Body of pancreas (tissue), 4 donors: ENCODE measurements around the gene EVA1A. TPM values are rescaled to one million over a fixed set of nuclear protein-coding genes. Genes with fewer than 3 reads are reported as not detected.
A peak's percentile ranks its signal among the peaks of the same experiment; 100 is the strongest.

Experiments
- ATAC-seq: fragments of 150-250 bp; one replicate; pipeline ENCODE4 v1.9.1; 2016
- DNase-seq, 4 donors: peaks; one replicate each; pipeline ENCODE4 v3.0.0-alpha.2; 2019
- H3K27ac ChIP-seq, 4 donors: fragments of 200-600 bp; sonication (generic); 1 replicate in 3 of 4; 2 replicates in 1 of 4; pipeline versions ENCODE4 v1.5.1 to v1.6.1; 2016 to 2019; ENCODE audit warnings: mild to moderate bottlenecking in 1 of 4, mixed read lengths in 1 of 4, moderate library complexity in 1 of 4
- H3K27me3 ChIP-seq, 2 donors: fragments of 200-600 bp; sonication (generic); one replicate each; pipeline ENCODE4 v1.6.0; 2016; ENCODE audit warnings: mild to moderate bottlenecking in 1 of 2
- H3K36me3 ChIP-seq, 2 donors: fragments of 200-600 bp; sonication (generic); replicated peaks in 1 of 2; 2 replicates each; pipeline ENCODE4 v1.5.1; 2016; ENCODE audit warnings: low read depth in 2 of 2; ENCODE audit not compliant: insufficient read depth in 1 of 2
- H3K4me1 ChIP-seq: fragments of 200-600 bp; sonication (generic); one replicate; pipeline ENCODE4 v1.6.0; 2016
- H3K4me3 ChIP-seq, 2 donors: fragments of 200-600 bp; sonication (generic); 1 replicate in 1 of 2; 2 replicates in 1 of 2; pipeline ENCODE4 v1.5.1; 2016 to 2019
- H3K9me3 ChIP-seq, 3 donors: fragments of 200-600 bp; sonication (generic); 1 replicate in 2 of 3; 2 replicates in 1 of 3; pipeline ENCODE4 v1.5.1; 2016
- CTCF ChIP-seq, 7 experiments: fragments of 450-650 bp in 4 of 7; fragments of 200-600 bp in 3 of 7; sonication (generic) in 3 of 7; IDR thresholded peaks; one replicate each; pipeline ENCODE4 v1.5.1; 2016 to 2019; ENCODE audit warnings: antibody characterized with exemption in 7 of 7
- POLR2A ChIP-seq, 3 donors: fragments of 450-650 bp; IDR thresholded peaks; one replicate each; pipeline ENCODE4 v1.6.1; 2016; ENCODE audit warnings: antibody characterized with exemption in 3 of 3, mild to moderate bottlenecking in 2 of 3
- WGBS, 2 donors: methylation state at CpG; one replicate each; pipeline ENCODE4 v1.1.5; 2017; 5-methylcytosine and 5-hydroxymethylcytosine counted together
- intact Hi-C: fragments of 100-400 bp; cut with DNase I; formaldehyde crosslinking; loops from one replicate; pipeline ENCODE4 v1.15.1; 2023
- total RNA-seq, 2 donors: library from RNA; depleted of rRNA; stranded (reverse); fragments of >200 nt; gene quantifications; one replicate each; pipeline ENCODE4 v1.1.0, GENCODE V29; 2016

EVA1A gene
- total RNA-seq, 2 donors from 2014 or later = 27.5 to 31.3 TPM

GRCh38 chr2:75594596-75594995 lies 33.9 kb upstream of the EVA1A start:
- no peak for DNase-seq
- no peaks in the 10 kb centered on the region for H3K27me3 ChIP-seq
- no peaks in the 10 kb centered on the region for H3K9me3 ChIP-seq
- intact Hi-C loops = no loop called here
- ATAC-seq = no peak
- WGBS, 2 donors = 77 to 85% methylated on average over 3 of the region's 3 CpGs
- no peak for TF ChIP-seq POLR2A (IDR thresholded peaks at IDR 0.05)
- TF ChIP-seq CTCF (IDR thresholded peaks at IDR 0.05) = no peak
- H3K4me3 ChIP-seq = no peak overlapping the region
- H3K36me3 ChIP-seq = no peaks in the 10 kb centered on the region
- no peak overlapping the region for H3K27ac ChIP-seq
- H3K4me1 ChIP-seq = peaks cover 6% of the 10 kb centered on the region

GRCh38 chr2:75592888-75593287 lies 32.1 kb upstream of the EVA1A start:
- Histone ChIP-seq H3K4me3 (no peak overlapping the region), H3K27ac (no peak overlapping the region), H3K9me3 (no peaks in the 10 kb centered on the region), H3K27me3 (no peaks in the 10 kb centered on the region), H3K36me3 (no peaks in the 10 kb centered on the region), H3K4me1 (peaks cover 6% of the 10 kb centered on the region)
- no peak for DNase-seq
- no peak for ATAC-seq
- intact Hi-C loops = no loop called here
- 81 to 83% methylated on average over 5 of the region's 5 CpGs for WGBS, 2 donors
- TF ChIP-seq CTCF (IDR thresholded peaks at IDR 0.05) (no peak), POLR2A (IDR thresholded peaks at IDR 0.05) (no peak)

GRCh38 chr2:75592030-75592429 lies 31.3 kb upstream of the EVA1A start:
- Histone ChIP-seq H3K36me3 (no peaks in the 10 kb centered on the region), H3K4me1 (peaks cover 6% of the 10 kb centered on the region), H3K27me3 (no peaks in the 10 kb centered on the region), H3K27ac (peak overlapping the region in 3 of 4 donors; percentile 39 to 60 (median 57)), H3K9me3 (no peaks in the 10 kb centered on the region), H3K4me3 (no peak overlapping the region)
- ATAC-seq (peak; percentile 84), DNase-seq (peak in 3 of 4 donors; percentile 32 to 58 (median 52))
- TF ChIP-seq CTCF (IDR thresholded peaks at IDR 0.05) = no peak
- no peak for TF ChIP-seq POLR2A (IDR thresholded peaks at IDR 0.05)
- WGBS, 2 donors = 28 to 31% methylated on average over 4 of the region's 4 CpGs
- intact Hi-C loops = no loop called here

GRCh38 chr2:75589391-75590105 lies 28.8 kb upstream of the EVA1A start:
- WGBS, 2 donors = 61 to 71% methylated on average over 4 of the region's 4 CpGs
- peaks cover 6% of the 10 kb centered on the region for H3K4me1 ChIP-seq
- no peak for TF ChIP-seq CTCF (IDR thresholded peaks at IDR 0.05)
- TF ChIP-seq POLR2A (IDR thresholded peaks at IDR 0.05) = no peak
- no peaks in the 10 kb centered on the region for H3K9me3 ChIP-seq
- no peak for ATAC-seq
- H3K27ac ChIP-seq = no peak overlapping the region
- H3K27me3 ChIP-seq = no peaks in the 10 kb centered on the region
- DNase-seq = no peak
- no peaks in the 10 kb centered on the region for H3K36me3 ChIP-seq
- intact Hi-C loops = no loop called here
- no peak overlapping the region for H3K4me3 ChIP-seq
